GM12875 (cell line): Measurements from ENCODE around the gene DIP2A.

ENCODE experiments used
- H3K4me3 ChIP-seq: one replicate; pipeline ENCODE4 v1.5.1; 2011; ENCODE audit warnings: low read depth, low read length, control low read depth
- TF ChIP-seq, protein P1 (sequence below): IDR thresholded peaks from 2 replicates; pipeline ENCODE4 v1.5.1; 2011; ENCODE audit warnings: low read depth, mild to moderate bottlenecking, control low read depth, inconsistent platforms, low read length, moderate library complexity, borderline replicate concordance; ENCODE audit not compliant: insufficient read depth

The DIP2A gene

DNA sequence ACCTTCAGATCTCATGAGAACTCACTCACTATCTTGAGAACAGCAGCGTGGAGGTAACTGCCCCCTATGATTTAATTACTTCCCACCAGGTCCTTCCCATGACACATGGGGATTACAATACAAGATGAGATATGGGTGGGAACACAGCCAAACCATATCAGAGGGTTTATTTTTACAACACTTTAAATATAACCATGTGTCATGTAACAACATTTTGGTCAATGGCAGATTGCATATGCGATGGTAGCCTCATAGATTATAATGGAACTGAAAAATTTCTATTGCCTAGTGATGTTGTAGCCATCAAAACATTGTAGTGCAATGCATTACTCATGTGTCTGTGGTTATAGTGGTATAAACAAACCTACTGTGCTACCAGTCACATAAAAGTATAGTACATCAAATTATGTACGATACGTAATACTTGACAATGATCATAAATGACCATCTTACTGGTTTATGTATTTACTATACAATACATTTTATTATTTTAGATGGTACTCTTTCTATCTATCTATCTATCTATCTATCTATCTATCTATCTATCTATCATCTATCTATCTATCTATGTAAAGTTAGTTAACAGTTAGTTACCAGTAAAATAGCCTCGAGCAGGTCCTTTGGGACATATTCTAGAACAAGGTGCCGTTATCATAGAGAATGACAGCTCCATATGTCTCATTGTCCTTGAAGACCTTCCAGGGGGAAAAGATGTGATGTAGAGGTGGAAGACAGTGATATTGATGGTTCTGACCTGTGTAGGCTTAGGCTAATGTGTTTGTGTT lies 158.8 kb downstream of the DIP2A start:
- TF ChIP-seq, protein P1, sequence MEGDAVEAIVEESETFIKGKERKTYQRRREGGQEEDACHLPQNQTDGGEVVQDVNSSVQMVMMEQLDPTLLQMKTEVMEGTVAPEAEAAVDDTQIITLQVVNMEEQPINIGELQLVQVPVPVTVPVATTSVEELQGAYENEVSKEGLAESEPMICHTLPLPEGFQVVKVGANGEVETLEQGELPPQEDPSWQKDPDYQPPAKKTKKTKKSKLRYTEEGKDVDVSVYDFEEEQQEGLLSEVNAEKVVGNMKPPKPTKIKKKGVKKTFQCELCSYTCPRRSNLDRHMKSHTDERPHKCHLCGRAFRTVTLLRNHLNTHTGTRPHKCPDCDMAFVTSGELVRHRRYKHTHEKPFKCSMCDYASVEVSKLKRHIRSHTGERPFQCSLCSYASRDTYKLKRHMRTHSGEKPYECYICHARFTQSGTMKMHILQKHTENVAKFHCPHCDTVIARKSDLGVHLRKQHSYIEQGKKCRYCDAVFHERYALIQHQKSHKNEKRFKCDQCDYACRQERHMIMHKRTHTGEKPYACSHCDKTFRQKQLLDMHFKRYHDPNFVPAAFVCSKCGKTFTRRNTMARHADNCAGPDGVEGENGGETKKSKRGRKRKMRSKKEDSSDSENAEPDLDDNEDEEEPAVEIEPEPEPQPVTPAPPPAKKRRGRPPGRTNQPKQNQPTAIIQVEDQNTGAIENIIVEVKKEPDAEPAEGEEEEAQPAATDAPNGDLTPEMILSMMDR = no peak

DNA sequence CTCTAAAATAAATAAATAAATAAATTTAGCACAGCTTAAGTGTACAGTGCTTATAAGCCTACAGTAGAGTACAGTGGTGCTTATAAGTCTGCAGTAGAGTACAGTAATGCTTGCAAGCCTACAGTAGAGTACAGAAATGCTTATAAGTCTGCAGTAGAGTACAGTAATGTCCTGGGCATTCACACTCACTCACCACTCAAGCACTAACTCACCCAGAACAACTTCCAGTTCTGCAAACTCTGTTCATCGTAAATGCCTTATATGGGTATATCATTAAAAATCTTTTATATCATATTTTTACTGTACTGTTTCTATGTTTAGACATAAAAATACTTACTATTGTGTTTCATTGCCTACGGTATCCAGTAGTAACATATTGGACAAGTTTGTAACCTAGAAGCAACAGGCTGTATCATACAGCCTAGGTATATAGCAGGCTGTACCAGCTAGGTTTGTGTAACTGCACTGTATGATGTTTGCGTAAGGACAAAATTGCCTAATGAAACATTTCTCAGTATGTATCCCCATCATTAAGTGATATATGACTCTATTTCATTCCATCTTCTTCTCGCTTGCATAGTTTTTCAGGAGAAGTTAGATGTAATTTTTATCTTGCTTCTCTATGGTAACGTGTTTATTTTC lies 160.2 kb downstream of the DIP2A start:
- TF ChIP-seq, protein P1 = no peak
- H3K4me3 ChIP-seq = no peak overlapping the region

More for the DNA sequence above, 158.8 kb downstream of the DIP2A start:
- no peak overlapping the region for H3K4me3 ChIP-seq
